ENCODE data around the gene HES7. TPM values are rescaled to one million over a fixed set of nuclear protein-coding genes. Genes with fewer than 3 reads are reported as not detected.

Gene HES7
- polyA plus RNA-seq, 1 experiment = not detected

DNA sequence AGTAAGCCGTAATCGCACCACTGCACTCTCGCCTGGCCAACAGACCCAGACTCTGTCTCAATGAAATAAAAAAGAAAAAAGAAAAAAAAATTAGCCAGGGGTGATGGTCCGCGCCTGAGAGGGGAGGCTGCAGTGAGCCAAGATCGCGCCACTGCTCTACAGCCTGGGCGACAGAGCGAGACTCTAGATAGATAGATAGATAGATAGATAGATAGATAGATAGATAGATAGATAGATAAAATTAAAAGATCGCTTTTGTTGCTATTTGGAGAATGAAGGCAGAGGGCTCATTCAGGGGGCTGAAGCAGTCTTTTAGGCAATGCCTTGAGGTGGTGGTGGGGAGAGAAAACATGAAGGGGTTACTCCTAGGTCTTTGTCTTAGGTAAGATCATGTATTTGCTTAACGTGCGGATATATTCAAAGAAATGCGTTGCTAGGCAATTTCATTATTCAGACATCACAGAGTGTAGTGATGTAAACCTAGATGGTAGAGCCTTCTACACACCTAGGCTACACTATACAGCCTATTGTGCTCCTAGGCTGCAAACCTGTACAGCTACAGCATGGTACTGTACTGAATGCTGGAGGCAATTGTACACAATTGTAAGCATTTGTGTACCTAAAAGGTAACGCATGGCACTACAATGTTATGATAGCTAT lies 4.3 kb upstream of the HES7 start:
- POLR2A ChIA-PET = no interaction called here
- CTCF ChIA-PET = interaction anchor here (1.5 kb wide), 1 partner anchor 10 kb away, joined by 6 read pairs; no protein-coding TSS in a partner anchor
- DNase-seq (ENCODE audit: low read depth, low spot score) = no peak
- H3K27ac ChIP-seq (ENCODE audit: low read depth, low read length) = no peak overlapping the region
- H3K4me3 ChIP-seq (ENCODE audit: low read depth, low read length) = no peak overlapping the region
- peaks cover 6% of the 10 kb centered on the region for H3K27me3 ChIP-seq (ENCODE audit: control insufficient read depth, insufficient read depth, low read length)
- TF ChIP-seq, protein P1, sequence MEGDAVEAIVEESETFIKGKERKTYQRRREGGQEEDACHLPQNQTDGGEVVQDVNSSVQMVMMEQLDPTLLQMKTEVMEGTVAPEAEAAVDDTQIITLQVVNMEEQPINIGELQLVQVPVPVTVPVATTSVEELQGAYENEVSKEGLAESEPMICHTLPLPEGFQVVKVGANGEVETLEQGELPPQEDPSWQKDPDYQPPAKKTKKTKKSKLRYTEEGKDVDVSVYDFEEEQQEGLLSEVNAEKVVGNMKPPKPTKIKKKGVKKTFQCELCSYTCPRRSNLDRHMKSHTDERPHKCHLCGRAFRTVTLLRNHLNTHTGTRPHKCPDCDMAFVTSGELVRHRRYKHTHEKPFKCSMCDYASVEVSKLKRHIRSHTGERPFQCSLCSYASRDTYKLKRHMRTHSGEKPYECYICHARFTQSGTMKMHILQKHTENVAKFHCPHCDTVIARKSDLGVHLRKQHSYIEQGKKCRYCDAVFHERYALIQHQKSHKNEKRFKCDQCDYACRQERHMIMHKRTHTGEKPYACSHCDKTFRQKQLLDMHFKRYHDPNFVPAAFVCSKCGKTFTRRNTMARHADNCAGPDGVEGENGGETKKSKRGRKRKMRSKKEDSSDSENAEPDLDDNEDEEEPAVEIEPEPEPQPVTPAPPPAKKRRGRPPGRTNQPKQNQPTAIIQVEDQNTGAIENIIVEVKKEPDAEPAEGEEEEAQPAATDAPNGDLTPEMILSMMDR (IDR thresholded peaks at IDR 0.05; ENCODE audit: low read depth, low read length) = no peak
- no peaks in the 10 kb centered on the region; the same call in 1 of the 2 replicates for H3K9me3 ChIP-seq (ENCODE audit: control insufficient read depth, insufficient read depth, low read length)

DNA sequence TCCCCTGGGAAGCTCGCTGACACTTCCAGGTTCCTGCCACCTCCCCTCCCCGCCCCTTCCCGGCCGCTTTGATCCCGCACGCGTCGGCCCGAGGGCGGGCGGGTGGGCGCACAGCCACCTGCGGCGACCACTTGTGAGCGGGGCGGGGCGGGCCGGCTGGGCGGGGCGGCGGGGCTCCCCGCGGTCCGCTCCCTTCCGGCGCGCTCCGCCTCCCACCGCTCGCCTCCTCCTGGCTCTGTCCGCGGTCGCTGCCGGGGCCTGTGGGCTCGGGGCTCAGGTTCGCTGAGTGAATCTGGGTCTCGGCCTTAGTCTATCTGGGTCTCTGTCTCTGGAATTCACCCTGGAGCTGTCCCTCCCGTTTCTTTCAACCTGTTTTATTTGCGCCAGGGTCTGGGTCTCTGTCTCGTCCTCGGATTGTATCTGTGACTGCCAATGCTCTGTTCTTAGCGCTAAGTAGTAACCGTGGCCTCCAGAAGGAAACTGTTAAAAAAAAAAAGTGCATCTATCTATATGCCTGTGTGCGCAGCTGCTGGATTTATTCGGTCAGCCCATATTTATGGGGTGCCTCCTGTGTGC lies 2.7 kb upstream of the HES7 start:
- peak overlapping the region; percentile 73 for H3K4me3 ChIP-seq (ENCODE audit: low read depth, low read length)
- DNase-seq (ENCODE audit: low read depth, low spot score) = no peak
- no peak overlapping the region for H3K27ac ChIP-seq (ENCODE audit: low read depth, low read length)
- TF ChIP-seq, protein P1 (IDR thresholded peaks at IDR 0.05; ENCODE audit: low read depth, low read length) = no peak
- ChIA-PET CTCF (interaction anchor here (1.0 to 1.5 kb wide), 2 partner anchors 7 to 12 kb away, joined by 5 to 6 read pairs; no protein-coding TSS in a partner anchor), POLR2A (interaction anchor here (0.7 kb wide), 1 partner anchor 30 kb away, joined by 3 read pairs; no protein-coding TSS in a partner anchor)
- H3K9me3 ChIP-seq (ENCODE audit: control insufficient read depth, insufficient read depth, low read length) = no peaks in the 10 kb centered on the region; the same call in 1 of the 2 replicates
- H3K27me3 ChIP-seq (ENCODE audit: control insufficient read depth, insufficient read depth, low read length) = peaks cover 6% of the 10 kb centered on the region

DNA sequence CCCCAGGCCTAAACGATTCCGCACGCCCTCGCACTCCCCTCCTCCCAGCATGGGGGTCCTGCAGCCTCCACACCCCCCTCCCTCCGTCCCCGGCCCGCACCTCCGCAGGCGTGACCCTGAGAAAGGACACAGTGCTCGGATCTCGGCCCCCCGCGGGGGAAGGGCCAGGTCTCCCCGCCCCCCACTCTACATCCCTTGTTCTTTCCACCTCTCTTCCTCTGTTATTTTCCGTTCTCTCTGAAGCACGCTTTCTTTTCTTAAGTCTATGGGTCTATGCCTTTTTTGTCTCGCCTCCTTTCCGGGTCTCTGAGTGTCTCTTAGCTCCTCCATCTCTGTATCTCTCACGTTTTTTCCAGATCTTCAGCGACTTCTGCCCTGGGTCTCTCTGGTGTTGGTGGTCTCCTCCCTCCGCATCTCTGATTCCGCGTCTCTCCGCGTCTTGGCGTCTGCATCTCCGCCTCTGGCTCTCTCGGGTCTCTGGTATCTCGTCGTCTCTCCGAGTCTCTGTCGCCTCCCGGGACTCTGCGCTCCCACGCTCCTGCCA lies 2.1 kb upstream of the HES7 start:
- DNase-seq (ENCODE audit: low read depth, low spot score) = no peak
- TF ChIP-seq, protein P1 (IDR thresholded peaks at IDR 0.05; ENCODE audit: low read depth, low read length) = no peak
- Histone ChIP-seq H3K27ac (ENCODE audit: low read depth, low read length) (no peak overlapping the region), H3K4me3 (ENCODE audit: low read depth, low read length) (peak overlapping the region; percentile 73), H3K9me3 (ENCODE audit: control insufficient read depth, insufficient read depth, low read length) (no peaks in the 10 kb centered on the region; the same call in 1 of the 2 replicates), H3K27me3 (ENCODE audit: control insufficient read depth, insufficient read depth, low read length) (peaks cover 6% of the 10 kb centered on the region)
- ChIA-PET CTCF (no interaction called here), POLR2A (interaction anchor here (0.7 kb wide), 1 partner anchor 31 kb away, joined by 3 read pairs; no protein-coding TSS in a partner anchor)

DNA sequence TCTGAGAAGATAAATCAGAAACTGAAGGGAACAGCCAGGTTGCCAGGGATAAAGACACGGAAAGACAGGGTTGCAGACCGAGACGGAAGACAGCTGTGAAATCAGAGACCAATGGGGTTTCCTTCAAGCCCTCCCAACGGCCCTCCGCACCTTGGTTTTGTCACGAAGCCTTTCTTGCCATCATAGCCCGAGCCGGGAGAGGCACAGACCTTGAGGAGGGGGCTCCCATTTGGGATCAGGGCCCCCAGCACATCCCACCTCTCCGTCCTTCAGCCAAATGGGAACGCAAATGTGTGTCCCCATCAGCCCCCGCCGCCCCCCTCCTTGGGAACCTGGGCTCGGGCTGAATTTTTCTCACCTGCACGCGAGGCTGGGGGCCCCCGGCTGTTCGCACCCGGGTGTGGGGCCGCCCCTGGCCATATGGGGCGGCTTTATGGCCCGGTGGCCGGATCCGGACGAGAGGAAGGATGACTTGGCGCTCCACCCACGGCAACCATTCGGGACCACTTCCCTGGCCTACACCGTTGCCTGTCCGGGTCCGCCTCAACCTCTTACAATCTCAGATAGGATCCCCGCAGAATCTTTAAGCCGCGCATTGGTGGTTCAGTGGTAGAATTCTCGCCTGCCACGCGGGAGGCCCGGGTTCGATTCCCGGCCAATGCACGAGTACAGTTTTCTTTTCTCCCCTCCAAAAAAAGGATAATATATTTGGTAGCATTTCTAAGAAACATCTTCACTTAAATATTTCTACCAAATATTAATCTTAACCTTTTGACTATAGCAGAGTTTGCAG lies 1.4 kb upstream of the HES7 start:
- Histone ChIP-seq H3K4me3 (ENCODE audit: low read depth, low read length) (peak overlapping the region; percentile 73), H3K27ac (ENCODE audit: low read depth, low read length) (no peak overlapping the region), H3K27me3 (ENCODE audit: control insufficient read depth, insufficient read depth, low read length) (peaks cover 6% of the 10 kb centered on the region), H3K9me3 (ENCODE audit: control insufficient read depth, insufficient read depth, low read length) (no peaks in the 10 kb centered on the region; the same call in 1 of the 2 replicates)
- ChIA-PET POLR2A (no interaction called here), CTCF (interaction anchor here (1.7 kb wide), 1 partner anchor 33 kb away, joined by 9 read pairs; no protein-coding TSS in a partner anchor)
- TF ChIP-seq, protein P1 (IDR thresholded peaks at IDR 0.05; ENCODE audit: low read depth, low read length) = no peak
- no peak for DNase-seq (ENCODE audit: low read depth, low spot score)

All from AG04450 (cell line).